Heart left ventricle (tissue), 13 donors: Measurements from ENCODE around the gene METTL18.

Experiments used
- CTCF ChIP-seq, 12 donors: fragments of 200-600 bp; sonication (generic) in 4 of 12; IDR thresholded peaks; one replicate each; pipeline versions ENCODE4 v1.5.0 to v1.8.0; 2018 to 2022; ENCODE audit warnings: antibody characterized with exemption in 12 of 12, mild to moderate bottlenecking in 5 of 12
- POLR2A ChIP-seq, 2 donors: fragments of 450-650 bp; IDR thresholded peaks; one replicate each; pipeline ENCODE4 v1.6.1; 2017; ENCODE audit warnings: antibody characterized with exemption in 2 of 2, mild to moderate bottlenecking in 2 of 2, moderate library complexity in 2 of 2
- donor health status: ischemic (EF 13 %, LVEDD 7.1; RV severe dilation, severe dysfunction).
- donor health status: DM: no; HTN: yes; CAD: no.
- donor health status: DM: no; HTN: no; CAD: no.
- donor health status: ischemic (EF 25% LVEDD 6.9; RV normal size, moderate dysfunction).
- donor health status: ischemic (EF 25% LVEDD 5.7; RV mildly dilated, moderate dysfunction).
- donor health status: ischemic (EF 35%, LVEDD 5.7; RV mildly dilated, moderate dysfunction).
- donor health status: nonischemic (EF 11% LVEDD 7.7; RV severe dilation, severe dysfunction).
- donor health status: DM: yes; HTN: yes; CAD: no.
- donor health status: PGD.
- donor health status: ischemic (EF 29% LVEDD 5.4; RV normal size, mild dysfunction).
- donor health status: nonischemic (EF 23%, LVEDD 6.1; RV moderate dilation, normal function).

GRCh38 chr1:169821500-169821899, 26.8 kb upstream of the METTL18 start:
- TF ChIP-seq CTCF (IDR thresholded peaks at IDR 0.05) (no peak), POLR2A (IDR thresholded peaks at IDR 0.05) (no peak)
